Measurements from ENCODE around the gene CENPM.

- TF ChIP-seq CTCF (conservative IDR thresholded peaks at IDR 0.05; ENCODE audit: low read depth, low read length) (no peak), EZH2 (IDR thresholded peaks at IDR 0.05; ENCODE audit: low read length, unreplicated experiment) (no peak), EZH2phosphoT487 (IDR thresholded peaks at IDR 0.05; ENCODE audit: borderline replicate concordance, low read length) (no peak)
Observed at GRCh38 chr22:41911001-41911611, 35.8 kb downstream of the CENPM start.

Data from PC-3 (cell line).